Neural crest cell (in vitro differentiated cells): ENCODE results near the gene THSD7A. TPM values are rescaled to one million over a fixed set of nuclear protein-coding genes. Genes with fewer than 3 reads are reported as not detected.

Experiments
- DNase-seq: peaks from one replicate; pipeline ENCODE4 v3.0.0; 2021; ENCODE audit warnings: low read depth, mixed read lengths, low spot score
- H3K27ac Mint-ChIP-seq: one replicate; pipeline ENCODE4 v1.8.0; 2021; ENCODE audit warnings: mild to moderate bottlenecking, mixed read lengths; ENCODE audit not compliant: unreplicated experiment
- H3K27me3 Mint-ChIP-seq: 2 replicates; pipeline ENCODE4 v1.8.0; 2021; ENCODE audit warnings: low read depth, mild to moderate bottlenecking, mixed read lengths
- H3K36me3 Mint-ChIP-seq: 2 replicates; pipeline ENCODE4 v1.8.0; 2021; ENCODE audit warnings: low read depth, mild to moderate bottlenecking, mixed read lengths
- H3K4me1 Mint-ChIP-seq: 2 replicates; pipeline ENCODE4 v1.8.0; 2021; ENCODE audit warnings: mixed read lengths
- H3K4me3 Mint-ChIP-seq: one replicate; pipeline ENCODE4 v1.8.0; 2021; ENCODE audit warnings: mild to moderate bottlenecking, mixed read lengths
- H3K9me3 Mint-ChIP-seq: 2 replicates; pipeline ENCODE4 v1.8.0; 2021; ENCODE audit warnings: mixed read lengths
- CTCF ChIP-seq: fragments of 200-600 bp; sonication (generic); conservative IDR thresholded peaks from 2 replicates; pipeline ENCODE4 v1.5.0; 2021; ENCODE audit warnings: antibody characterized with exemption, mild to moderate bottlenecking
- total RNA-seq: library from RNA; stranded (reverse); gene quantifications from 2 replicates; pipeline ENCODE4 v1.2.1, GENCODE V29; 2021

THSD7A gene
- total RNA-seq, 1 donor from 2014 or later: 4.8 TPM

- Mint-ChIP-seq H3K27ac (no peak overlapping the region), H3K4me1 (no peaks in the 10 kb centered on the region), H3K27me3 (no peaks in the 10 kb centered on the region), H3K4me3 (no peak overlapping the region), H3K9me3 (no peaks in the 10 kb centered on the region), H3K36me3 (no peaks in the 10 kb centered on the region)
- no peak for DNase-seq
- TF ChIP-seq CTCF: no peak
Observed at GRCh38 chr7:11668727-11669126, 163.3 kb downstream of the THSD7A start.

GRCh38 chr7:11667810-11668185 is 164.2 kb downstream of the THSD7A start:
- no peak for DNase-seq
- Mint-ChIP-seq H3K9me3 (no peaks in the 10 kb centered on the region), H3K27me3 (no peaks in the 10 kb centered on the region), H3K4me1 (no peaks in the 10 kb centered on the region), H3K4me3 (no peak overlapping the region), H3K36me3 (no peaks in the 10 kb centered on the region), H3K27ac (no peak overlapping the region)
- no peak for TF ChIP-seq CTCF

GRCh38 chr7:11667071-11667809 is 164.8 kb downstream of the THSD7A start:
- no peak overlapping the region for H3K27ac Mint-ChIP-seq
- TF ChIP-seq CTCF: no peak
- H3K9me3 Mint-ChIP-seq: no peaks in the 10 kb centered on the region
- no peaks in the 10 kb centered on the region for H3K27me3 Mint-ChIP-seq
- H3K36me3 Mint-ChIP-seq: no peaks in the 10 kb centered on the region
- no peaks in the 10 kb centered on the region for H3K4me1 Mint-ChIP-seq
- no peak for DNase-seq
- H3K4me3 Mint-ChIP-seq: no peak overlapping the region

GRCh38 chr7:11665357-11665756 is 166.6 kb downstream of the THSD7A start:
- no peaks in the 10 kb centered on the region for H3K27me3 Mint-ChIP-seq
- TF ChIP-seq CTCF: no peak
- no peak overlapping the region for H3K4me3 Mint-ChIP-seq
- DNase-seq: no peak
- H3K4me1 Mint-ChIP-seq: no peaks in the 10 kb centered on the region
- no peaks in the 10 kb centered on the region for H3K9me3 Mint-ChIP-seq
- H3K27ac Mint-ChIP-seq: no peak overlapping the region
- no peaks in the 10 kb centered on the region for H3K36me3 Mint-ChIP-seq

- Mint-ChIP-seq H3K27me3 (no peaks in the 10 kb centered on the region), H3K4me1 (no peaks in the 10 kb centered on the region), H3K27ac (no peak overlapping the region), H3K4me3 (no peak overlapping the region), H3K36me3 (no peaks in the 10 kb centered on the region), H3K9me3 (no peaks in the 10 kb centered on the region)
- DNase-seq: no peak
- TF ChIP-seq CTCF: no peak
Observed at GRCh38 chr7:11655642-11656041, 176.4 kb downstream of the THSD7A start.
